Lower leg skin (tissue), 4 donors: ENCODE data around the gene C2CD3. TPM values are rescaled to one million over a fixed set of nuclear protein-coding genes. Genes with fewer than 3 reads are reported as not detected.
"Not testable (repeated sequence)": the region's sequence is repeated elsewhere in the genome, so short reads cannot be mapped to it uniquely, and the experiment has no call there.

Source experiments
- DNase-seq, 2 donors: peaks; one replicate each; pipeline ENCODE4 v3.0.0-alpha.2; 2019; ENCODE audit warnings: low spot score in 2 of 2
- H3K4me3 ChIP-seq: fragments of 200-600 bp; sonication (generic); 2 replicates; pipeline ENCODE4 v1.5.1; 2017; ENCODE audit warnings: mild to moderate bottlenecking, low read depth; ENCODE audit not compliant: poor library complexity, severe bottlenecking
- POLR2A ChIP-seq, 2 donors: fragments of 450-650 bp; IDR thresholded peaks; one replicate each; pipeline ENCODE4 v1.6.1; 2016 to 2017; ENCODE audit warnings: antibody characterized with exemption in 2 of 2, mild to moderate bottlenecking in 1 of 2, moderate library complexity in 1 of 2
- WGBS, 2 donors: methylation state at CpG; one replicate each; pipeline ENCODE4 v1.1.5; 2018; 5-methylcytosine and 5-hydroxymethylcytosine counted together
- intact Hi-C: fragments of 100-400 bp; cut with DNase I; formaldehyde crosslinking; loops from one replicate; pipeline ENCODE4 v1.15.0; 2023; ENCODE audit warnings: low total_unique reads
- total RNA-seq, 4 donors: library from RNA; depleted of rRNA; stranded (reverse); fragments of >200 nt; gene quantifications; one replicate each; pipeline ENCODE4 v1.1.0, GENCODE V29; 2016
- TF ChIP-seq, protein P1 (sequence below), 3 donors: fragments of 450-650 bp; IDR thresholded peaks; one replicate each; pipeline ENCODE4 v1.5.1; 2016; ENCODE audit warnings: antibody characterized with exemption in 3 of 3, mild to moderate bottlenecking in 3 of 3, moderate library complexity in 2 of 3

C2CD3 gene
- total RNA-seq, 4 donors from 2014 or later: 16.9 to 28.0 (median 24.4) TPM

DNA sequence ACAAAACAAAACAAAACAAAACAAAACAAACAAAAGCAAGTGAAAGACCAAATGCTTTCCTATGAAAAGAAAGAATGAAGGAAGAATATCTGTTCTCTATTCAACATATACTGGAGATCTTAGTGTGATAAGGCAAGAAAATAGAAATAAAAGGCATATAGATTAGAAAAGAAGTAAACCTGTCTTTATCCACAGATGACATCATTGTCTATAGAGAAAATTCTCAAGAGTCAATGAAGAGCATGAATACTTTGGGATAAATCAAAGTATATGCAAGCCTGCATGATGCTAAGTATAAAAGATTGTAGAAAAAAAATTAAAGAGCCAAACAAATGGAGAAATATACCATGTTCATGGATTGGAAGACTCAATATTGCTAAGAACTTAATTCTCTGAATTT, 17.6 kb downstream of the C2CD3 start:
- no peak for TF ChIP-seq POLR2A (IDR thresholded peaks at IDR 0.05)
- TF ChIP-seq, protein P1, sequence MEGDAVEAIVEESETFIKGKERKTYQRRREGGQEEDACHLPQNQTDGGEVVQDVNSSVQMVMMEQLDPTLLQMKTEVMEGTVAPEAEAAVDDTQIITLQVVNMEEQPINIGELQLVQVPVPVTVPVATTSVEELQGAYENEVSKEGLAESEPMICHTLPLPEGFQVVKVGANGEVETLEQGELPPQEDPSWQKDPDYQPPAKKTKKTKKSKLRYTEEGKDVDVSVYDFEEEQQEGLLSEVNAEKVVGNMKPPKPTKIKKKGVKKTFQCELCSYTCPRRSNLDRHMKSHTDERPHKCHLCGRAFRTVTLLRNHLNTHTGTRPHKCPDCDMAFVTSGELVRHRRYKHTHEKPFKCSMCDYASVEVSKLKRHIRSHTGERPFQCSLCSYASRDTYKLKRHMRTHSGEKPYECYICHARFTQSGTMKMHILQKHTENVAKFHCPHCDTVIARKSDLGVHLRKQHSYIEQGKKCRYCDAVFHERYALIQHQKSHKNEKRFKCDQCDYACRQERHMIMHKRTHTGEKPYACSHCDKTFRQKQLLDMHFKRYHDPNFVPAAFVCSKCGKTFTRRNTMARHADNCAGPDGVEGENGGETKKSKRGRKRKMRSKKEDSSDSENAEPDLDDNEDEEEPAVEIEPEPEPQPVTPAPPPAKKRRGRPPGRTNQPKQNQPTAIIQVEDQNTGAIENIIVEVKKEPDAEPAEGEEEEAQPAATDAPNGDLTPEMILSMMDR (IDR thresholded peaks at IDR 0.05): no peak
- DNase-seq: no peak
- intact Hi-C loops: no loop called here
- H3K4me3 ChIP-seq: no peak overlapping the region

- no peak for TF ChIP-seq POLR2A (IDR thresholded peaks at IDR 0.05)
- TF ChIP-seq, protein P1 (IDR thresholded peaks at IDR 0.05): no peak
- 86 to 88% methylated on average over 5 of the region's 5 CpGs for whole genome bisulfite sequencing, 2 donors
Observed at GRCh38 chr11:74147199-74147929, 23.4 kb downstream of the C2CD3 start.

DNA sequence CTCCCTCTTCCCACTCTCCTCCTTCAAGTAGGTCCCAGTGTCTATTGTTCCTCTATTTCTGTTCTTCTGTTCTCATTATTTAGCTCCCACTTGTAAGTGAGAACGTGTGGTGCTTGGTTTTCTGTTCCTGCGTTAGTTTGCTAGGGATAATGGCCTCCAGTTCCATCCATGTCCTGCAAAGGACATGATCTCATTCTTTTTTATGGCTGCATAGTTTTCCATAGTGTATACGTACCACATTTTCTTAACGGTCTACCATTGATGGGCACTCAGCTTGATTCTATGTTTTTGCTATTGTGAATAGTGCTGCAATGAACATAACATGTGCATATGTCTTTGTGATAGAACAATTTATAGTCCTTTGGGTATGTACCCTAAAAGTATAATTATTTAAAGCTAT, 26.2 kb downstream of the C2CD3 start:
- intact Hi-C loops: no loop called here
- DNase-seq: no peak
- 96 to 98% methylated on average over 4 of the region's 4 CpGs for WGBS, 2 donors
- TF ChIP-seq, protein P1 (IDR thresholded peaks at IDR 0.05): no peak
- no peak for TF ChIP-seq POLR2A (IDR thresholded peaks at IDR 0.05)
- no peak overlapping the region for H3K4me3 ChIP-seq

More at GRCh38 chr11:74147199-74147929, 23.4 kb downstream of the C2CD3 start:
- intact Hi-C loops: no loop called here
- no peak for DNase-seq
- H3K4me3 ChIP-seq: no peak overlapping the region

- H3K4me3 ChIP-seq: no peak overlapping the region
- TF ChIP-seq POLR2A (IDR thresholded peaks at IDR 0.05): no peak
- 90% methylated on average over 3 of the region's 3 CpGs for WGBS, 2 donors
- no peak for DNase-seq
- intact Hi-C loops: no loop called here
Observed at GRCh38 chr11:74142624-74143023, 28.2 kb downstream of the C2CD3 start.

- H3K4me3 ChIP-seq: no peak overlapping the region
- DNase-seq: no peak
- WGBS, 2 donors: 80 to 84% methylated on average over 3 of the region's 3 CpGs
- TF ChIP-seq POLR2A (IDR thresholded peaks at IDR 0.05): no peak
- TF ChIP-seq, protein P1 (IDR thresholded peaks at IDR 0.05): no peak
- intact Hi-C loops: no loop called here
Observed at GRCh38 chr11:74141908-74142307, 28.9 kb downstream of the C2CD3 start.

- intact Hi-C loops: no loop called here
- no peak overlapping the region for H3K4me3 ChIP-seq
- DNase-seq: no peak
- no peak for TF ChIP-seq POLR2A (IDR thresholded peaks at IDR 0.05)
- 82 to 84% methylated on average over 2 of the region's 2 CpGs for WGBS, 2 donors
Observed at GRCh38 chr11:74141241-74141695, 29.5 kb downstream of the C2CD3 start.

DNA sequence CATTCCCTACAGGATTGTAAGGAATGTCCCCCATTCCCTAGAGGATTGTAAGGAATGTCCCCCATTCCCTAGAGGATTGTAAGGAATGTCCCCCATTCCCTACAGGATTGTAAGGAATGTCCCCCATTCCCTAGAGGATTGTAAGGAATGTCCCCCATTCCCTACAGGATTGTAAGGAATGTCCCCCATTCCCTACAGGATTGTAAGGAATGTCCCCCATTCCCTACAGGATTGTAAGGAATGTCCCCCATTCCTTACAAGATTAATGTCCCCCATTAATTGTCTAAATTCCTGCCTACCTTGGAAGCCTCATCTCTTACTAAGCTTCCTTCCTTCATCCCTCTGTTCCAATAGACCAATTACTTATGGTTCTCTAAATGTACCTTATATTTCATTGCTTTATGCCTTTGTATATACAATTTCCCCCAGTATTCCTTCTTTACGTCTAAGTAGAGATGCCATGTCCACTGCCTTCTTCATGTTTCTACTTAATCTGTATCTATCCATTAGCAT, 30.8 kb downstream of the C2CD3 start:
- 93 to 96% methylated on average over 1 of the region's 1 CpG for WGBS, 2 donors
- H3K4me3 ChIP-seq, intact Hi-C loops, DNase-seq: not testable (repeated sequence)
